ENCODE measurements around the gene TGFBR3. TPM values are rescaled to one million over a fixed set of nuclear protein-coding genes. Genes with fewer than 3 reads are reported as not detected.
"Not testable (repeated sequence)": the region's sequence is repeated elsewhere in the genome, so short reads cannot be mapped to it uniquely, and the experiment has no call there.

Gene TGFBR3
- total RNA-seq, 2 experiments from 2014 or later: 31.5 to 36.6 TPM

- DNase-seq: no peak
- Histone ChIP-seq H3K36me3 (ENCODE audit: insufficient read depth, low read length) (no peaks in the 10 kb centered on the region), H3K27me3 (ENCODE audit: control insufficient read depth in 1 of 2, insufficient read depth in 2 of 2, low read length in 2 of 2) (no peaks in the 10 kb centered on the region), H3K4me1 (ENCODE audit: insufficient read depth, low read length) (no peaks in the 10 kb centered on the region), H3K27ac (ENCODE audit: low read depth in 1 of 2, low read length in 2 of 2) (no peak overlapping the region), H3K9me3 (ENCODE audit: control insufficient read depth in 1 of 2, insufficient read depth in 1 of 2, low read length in 2 of 2) (no peaks in the 10 kb centered on the region), H3K4me3 (ENCODE audit: low read length) (no peak overlapping the region)
- no peak for TF ChIP-seq CTCF (IDR thresholded peaks at IDR 0.05)
- no peak for ATAC-seq (ENCODE audit: poor library complexity)
- H3K4me1 Mint-ChIP-seq (ENCODE audit: low read depth): no peaks in the 10 kb centered on the region
- no peaks in the 10 kb centered on the region for H3K27me3 Mint-ChIP-seq
- ChIA-PET CTCF (interaction anchor here (0.9 kb wide), 1 partner anchor 11 kb away, joined by 3 read pairs; no protein-coding TSS in a partner anchor), POLR2A (no interaction called here)
- intact Hi-C loops (cut with DNase I, micrococcal nuclease): no loop called here
- no peak overlapping the region for H3K27ac Mint-ChIP-seq
- no peaks in the 10 kb centered on the region for H3K36me3 Mint-ChIP-seq (ENCODE audit: low read depth)
- no peak overlapping the region for H3K4me3 Mint-ChIP-seq
- H3K9me3 Mint-ChIP-seq: no peaks in the 10 kb centered on the region
Measured at GRCh38 chr1:91836331-91837040, 49.5 kb downstream of the TGFBR3 start.

- Histone ChIP-seq H3K4me3 (ENCODE audit: low read length) (no peak overlapping the region), H3K4me1 (ENCODE audit: insufficient read depth, low read length) (peaks cover 10% of the 10 kb centered on the region), H3K9me3 (ENCODE audit: control insufficient read depth in 1 of 2, insufficient read depth in 1 of 2, low read length in 2 of 2) (no peaks in the 10 kb centered on the region), H3K36me3 (ENCODE audit: insufficient read depth, low read length) (no peaks in the 10 kb centered on the region), H3K27ac (ENCODE audit: low read depth in 1 of 2, low read length in 2 of 2) (no peak overlapping the region), H3K27me3 (ENCODE audit: control insufficient read depth in 1 of 2, insufficient read depth in 2 of 2, low read length in 2 of 2) (no peaks in the 10 kb centered on the region)
- ATAC-seq (ENCODE audit: poor library complexity) (no peak), DNase-seq (no peak)
- CTCF ChIA-PET: no interaction called here
- Mint-ChIP-seq H3K4me3 (no peak overlapping the region), H3K4me1 (ENCODE audit: low read depth) (peaks cover 10% of the 10 kb centered on the region), H3K27me3 (no peaks in the 10 kb centered on the region), H3K27ac (no peak overlapping the region), H3K36me3 (ENCODE audit: low read depth) (no peaks in the 10 kb centered on the region), H3K9me3 (no peaks in the 10 kb centered on the region)
- no peak for TF ChIP-seq CTCF (IDR thresholded peaks at IDR 0.05)
- POLR2A ChIA-PET: no interaction called here
- intact Hi-C loops (cut with DNase I, micrococcal nuclease): no loop called here
Measured at GRCh38 chr1:91835087-91835521, 50.8 kb downstream of the TGFBR3 start.

- intact Hi-C loops (cut with DNase I, micrococcal nuclease); H3K9me3 Mint-ChIP-seq; ATAC-seq (ENCODE audit: poor library complexity); H3K4me3 Mint-ChIP-seq; DNase-seq; H3K4me1 Mint-ChIP-seq (ENCODE audit: low read depth); H3K36me3 ChIP-seq (ENCODE audit: insufficient read depth, low read length); H3K9me3 ChIP-seq (ENCODE audit: control insufficient read depth in 1 of 2, insufficient read depth in 1 of 2, low read length in 2 of 2); H3K27ac ChIP-seq (ENCODE audit: low read depth in 1 of 2, low read length in 2 of 2); H3K27ac Mint-ChIP-seq; H3K27me3 Mint-ChIP-seq; H3K27me3 ChIP-seq (ENCODE audit: control insufficient read depth in 1 of 2, insufficient read depth in 2 of 2, low read length in 2 of 2); H3K36me3 Mint-ChIP-seq (ENCODE audit: low read depth); H3K4me3 ChIP-seq (ENCODE audit: low read length); POLR2A ChIA-PET: not testable (repeated sequence)
- peaks cover 11% of the 10 kb centered on the region for H3K4me1 ChIP-seq (ENCODE audit: insufficient read depth, low read length)
- CTCF ChIA-PET: interaction anchor here (1.5 kb wide), 1 partner anchor 45 kb away, joined by 3 read pairs; no protein-coding TSS in a partner anchor
Measured at GRCh38 chr1:91834549-91834948, 51.4 kb downstream of the TGFBR3 start.

GRCh38 chr1:91833946-91834345, 52.0 kb downstream of the TGFBR3 start:
- no peak for ATAC-seq (ENCODE audit: poor library complexity)
- no peaks in the 10 kb centered on the region for H3K9me3 ChIP-seq (ENCODE audit: control insufficient read depth in 1 of 2, insufficient read depth in 1 of 2, low read length in 2 of 2)
- no peak overlapping the region for H3K4me3 ChIP-seq (ENCODE audit: low read length)
- peaks cover 10% of the 10 kb centered on the region for H3K4me1 Mint-ChIP-seq (ENCODE audit: low read depth)
- no peak for TF ChIP-seq CTCF (IDR thresholded peaks at IDR 0.05)
- intact Hi-C loops (cut with DNase I, micrococcal nuclease): no loop called here
- no peaks in the 10 kb centered on the region for H3K9me3 Mint-ChIP-seq
- peaks cover 11% of the 10 kb centered on the region for H3K4me1 ChIP-seq (ENCODE audit: insufficient read depth, low read length)
- H3K36me3 ChIP-seq (ENCODE audit: insufficient read depth, low read length): no peaks in the 10 kb centered on the region
- POLR2A ChIA-PET: no interaction called here
- DNase-seq: no peak
- H3K36me3 Mint-ChIP-seq (ENCODE audit: low read depth): no peaks in the 10 kb centered on the region
- no peak overlapping the region for H3K4me3 Mint-ChIP-seq
- no peak overlapping the region for H3K27ac ChIP-seq (ENCODE audit: low read depth in 1 of 2, low read length in 2 of 2)
- H3K27ac Mint-ChIP-seq: no peak overlapping the region
- H3K27me3 Mint-ChIP-seq: no peaks in the 10 kb centered on the region
- CTCF ChIA-PET: interaction anchor here (1.5 kb wide), 1 partner anchor 46 kb away, joined by 3 read pairs; no protein-coding TSS in a partner anchor
- no peaks in the 10 kb centered on the region for H3K27me3 ChIP-seq (ENCODE audit: control insufficient read depth in 1 of 2, insufficient read depth in 2 of 2, low read length in 2 of 2)
